GOT3 (cell line): ENCODE results near the gene COMP.

Experiments used
- DNase-seq: peaks from one replicate; lab custom pipeline; 2025; ENCODE audit warnings: mixed read lengths; lab: John Stamatoyannopoulos, UW

Gene COMP

GRCh38 chr19:18803550-18804138, 12.5 kb upstream of the COMP start:
- no peak for DNase-seq

DNA sequence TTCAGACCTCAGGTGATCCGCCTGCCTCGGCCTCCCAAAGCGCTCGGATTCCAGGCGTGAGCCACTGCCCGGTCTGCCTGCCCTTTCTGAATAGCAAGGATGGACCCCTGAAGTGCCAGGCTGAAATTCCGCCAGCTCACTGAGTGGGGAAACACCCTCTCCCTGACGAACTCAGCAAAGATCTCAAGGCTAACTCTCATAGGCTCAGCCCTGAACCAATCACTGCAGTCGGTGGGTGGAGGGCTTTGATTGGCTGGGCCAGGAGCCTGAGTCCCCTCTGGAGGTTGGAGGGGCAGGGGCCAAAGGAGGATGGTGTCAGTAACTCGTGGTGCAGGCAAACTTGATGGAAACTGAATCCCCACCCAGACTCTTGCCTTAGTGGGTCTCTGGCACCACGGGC, 11.2 kb upstream of the COMP start:
- no peak for DNase-seq

- no peak for DNase-seq
These were observed 9.5 kb upstream of the COMP start for GRCh38 chr19:18800636-18801035.

DNA sequence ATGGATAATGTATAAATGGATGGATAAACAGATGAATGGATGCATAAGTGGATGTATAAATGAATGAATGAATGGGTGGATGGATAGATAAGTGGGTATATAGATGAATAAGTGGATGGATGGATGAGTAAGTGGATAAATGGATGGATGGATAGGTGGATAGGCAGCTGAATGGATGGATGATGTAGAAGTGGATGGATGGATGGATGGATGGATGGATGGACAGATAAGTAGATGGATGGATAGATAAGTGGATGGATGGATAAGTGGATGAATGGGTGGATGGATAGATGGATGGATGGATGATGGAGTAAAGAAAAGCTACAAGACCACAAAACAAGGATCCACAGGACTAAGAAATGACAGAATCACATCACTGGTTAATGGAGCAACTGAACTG, 9.0 kb upstream of the COMP start:
- DNase-seq = no peak

GRCh38 chr19:18799389-18799970, 8.4 kb upstream of the COMP start:
- DNase-seq = no peak

DNA sequence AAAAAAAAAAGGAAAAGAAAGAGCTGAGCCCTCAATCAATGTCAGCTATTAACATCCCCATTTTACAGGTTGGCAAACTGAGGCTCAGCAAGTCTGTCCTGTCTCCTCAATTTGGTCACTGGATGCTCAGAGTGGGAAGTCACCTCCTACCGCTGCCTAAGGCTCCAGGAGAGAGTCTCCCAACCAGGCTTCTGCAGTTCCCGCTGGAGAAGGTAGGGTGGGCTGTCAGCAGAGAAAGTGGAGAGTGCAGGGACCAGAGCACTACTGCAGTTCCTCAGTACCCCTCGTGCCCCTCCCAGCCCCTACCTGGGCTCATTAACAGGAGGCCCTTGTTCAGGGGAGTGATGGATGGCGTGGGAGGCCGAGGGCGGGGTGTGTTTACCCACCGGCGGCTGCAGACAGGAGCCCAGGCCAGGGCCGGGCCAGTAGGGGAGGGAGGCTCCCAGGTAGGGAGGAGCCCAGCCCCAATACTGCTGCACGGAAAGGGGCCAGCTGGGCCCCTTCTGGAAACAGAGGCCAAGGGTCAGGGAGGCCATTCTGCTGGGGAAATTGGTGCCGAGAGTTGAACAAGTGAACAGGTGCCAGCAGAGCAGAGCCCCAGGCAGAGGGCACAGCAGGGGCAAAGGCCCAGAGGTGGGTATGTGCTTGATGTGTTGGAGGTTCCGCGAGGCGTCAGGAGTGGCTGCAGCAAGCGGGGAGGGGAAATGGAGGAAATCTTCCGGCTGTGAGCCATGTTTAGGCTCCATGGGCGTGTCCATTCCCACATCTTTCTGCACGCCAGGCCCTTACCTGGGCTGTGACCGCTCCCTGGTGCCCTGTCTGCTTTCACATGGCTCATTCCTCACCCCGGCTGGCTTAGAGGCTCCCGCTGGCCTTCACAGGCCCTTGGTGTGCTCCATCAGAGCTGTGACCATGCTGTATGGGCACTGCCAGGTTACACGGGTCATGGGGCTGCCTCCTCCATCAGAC, 7.6 kb upstream of the COMP start:
- DNase-seq = no peak

- DNase-seq = no peak
These were observed 5.1 kb upstream of the COMP start for GRCh38 chr19:18796239-18796638.

- DNase-seq = no peak
These were observed 4.4 kb upstream of the COMP start for GRCh38 chr19:18795540-18795939.

GRCh38 chr19:18794692-18795091, 3.6 kb upstream of the COMP start:
- no peak for DNase-seq

- no peak for DNase-seq
These were observed 2.9 kb upstream of the COMP start for GRCh38 chr19:18794029-18794313.

DNA sequence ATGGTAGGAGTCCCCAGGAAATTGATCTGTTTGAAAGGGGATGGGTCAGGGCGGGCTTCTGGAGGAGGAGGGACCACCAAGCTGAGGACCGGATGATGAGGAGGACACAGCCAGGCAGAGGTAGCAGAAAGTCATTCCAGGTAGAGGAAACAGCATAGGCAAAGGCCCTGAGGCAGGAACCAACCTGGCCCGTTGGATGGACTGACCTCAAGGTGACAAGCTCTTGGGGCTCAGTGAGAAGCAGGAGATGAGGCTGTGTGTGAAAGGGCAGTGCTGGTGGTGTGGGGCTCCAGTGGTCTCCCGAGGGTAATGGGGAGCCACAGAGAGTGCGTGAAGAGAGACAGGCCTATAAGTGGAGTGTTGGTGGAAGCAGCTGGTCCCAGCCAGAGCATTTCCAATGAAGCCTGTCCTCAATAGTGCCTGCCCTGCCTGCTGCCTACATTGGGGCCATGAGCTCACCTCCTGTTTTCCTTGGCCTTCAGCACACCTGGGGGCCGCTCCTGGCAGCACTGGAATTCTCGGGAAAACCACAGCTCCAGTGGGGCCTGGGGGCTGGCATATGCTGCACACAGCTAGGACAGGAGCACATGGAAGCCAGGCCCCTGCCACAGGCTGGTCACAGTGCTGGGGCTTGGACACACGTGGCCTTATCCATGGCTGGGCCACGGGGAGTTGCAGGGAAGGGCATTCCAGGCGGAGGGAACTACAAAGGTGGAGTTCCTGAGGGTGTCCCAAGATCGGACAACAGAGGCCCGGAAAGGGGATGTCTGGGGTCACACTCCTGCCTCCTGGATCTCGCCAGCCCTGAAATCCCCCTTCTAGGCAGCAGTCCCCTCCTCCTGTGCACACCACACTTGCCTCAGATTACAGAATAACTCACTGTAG, 2.3 kb upstream of the COMP start:
- no peak for DNase-seq

- no peak for DNase-seq
These were observed 1.6 kb upstream of the COMP start for GRCh38 chr19:18792661-18793060.

DNA sequence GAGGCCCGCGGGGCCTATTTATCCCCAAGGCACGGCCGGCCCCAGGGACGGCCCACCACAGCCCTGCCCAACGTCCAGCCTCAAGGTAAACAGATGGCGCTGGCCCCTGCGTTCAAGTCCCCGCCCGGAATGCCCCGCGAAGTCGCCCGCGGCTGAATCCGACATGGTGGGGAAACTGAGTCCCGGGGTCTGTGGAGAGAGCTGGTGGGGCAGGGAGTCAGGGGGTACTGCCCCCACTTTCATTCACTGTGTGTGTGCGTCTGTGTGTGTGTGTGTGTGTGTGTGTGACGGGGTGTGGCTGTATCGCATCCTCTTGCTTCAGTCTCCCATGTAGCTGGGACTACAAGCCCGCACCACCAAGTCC, 192 bp upstream of the COMP start:
- DNase-seq = no peak

DNA sequence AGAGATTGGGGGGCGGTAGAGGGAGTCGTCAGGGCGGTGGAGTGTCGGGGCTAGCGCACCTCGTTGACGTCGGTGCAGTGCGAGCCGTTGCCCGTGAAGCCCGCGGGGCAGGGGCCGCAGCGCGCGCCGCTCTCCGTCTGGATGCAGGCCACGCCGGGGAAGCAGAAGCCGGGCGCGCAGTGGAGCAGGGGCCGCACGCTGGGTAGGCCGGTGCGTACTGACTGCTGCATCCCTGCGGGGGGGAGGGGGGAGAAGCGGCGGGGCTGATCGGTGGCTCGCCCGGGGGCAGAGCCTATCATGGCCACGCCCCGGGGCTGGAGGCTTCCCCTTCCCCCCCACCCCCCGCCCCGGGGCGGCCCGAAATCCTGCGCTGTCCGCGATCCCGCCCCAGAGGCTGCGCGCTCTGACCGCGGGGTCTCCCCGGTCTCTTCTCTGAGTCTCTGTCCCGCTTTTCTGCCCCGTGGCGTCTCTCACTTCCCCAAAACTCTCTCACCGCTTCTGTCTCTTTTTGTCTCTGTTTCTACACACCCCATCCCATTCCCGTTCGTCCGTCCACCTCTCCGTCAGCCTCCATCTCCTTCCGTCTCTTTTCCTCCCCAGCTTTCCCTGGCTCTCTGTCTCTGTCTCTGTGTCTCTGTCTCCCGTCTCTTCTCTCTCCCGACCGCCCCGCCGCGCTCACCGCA, 1.1 kb downstream of the COMP start:
- no peak for DNase-seq

GRCh38 chr19:18789422-18789869, 1.7 kb downstream of the COMP start:
- no peak for DNase-seq

GRCh38 chr19:18788529-18789421, 2.3 kb downstream of the COMP start:
- no peak for DNase-seq

GRCh38 chr19:18785179-18786124, 5.7 kb downstream of the COMP start:
- no peak for DNase-seq

GRCh38 chr19:18784786-18785120, 6.4 kb downstream of the COMP start:
- DNase-seq = no peak

GRCh38 chr19:18783958-18784785, 6.9 kb downstream of the COMP start:
- DNase-seq = no peak
